WTC11 (cell line): ENCODE data around the gene ETV7.

Experiments used
- ATF6 ChIP-seq: sonication (generic); formaldehyde crosslinking; IDR thresholded peaks from 2 replicates; pipeline ENCODE4 v1.8.1; 2023; ENCODE audit warnings: mild to moderate bottlenecking, missing genetic modification reagents
- CTCF ChIP-seq: fragments of 200-600 bp; IDR thresholded peaks from 2 replicates; pipeline ENCODE4 v1.8.0; 2022; ENCODE audit warnings: antibody characterized with exemption
- E2F1 ChIP-seq: sonication (generic); formaldehyde crosslinking; IDR thresholded peaks from 2 replicates; pipeline ENCODE4 v1.8.0; 2022; ENCODE audit warnings: mild to moderate bottlenecking, missing genetic modification reagents
- MAX ChIP-seq: sonication (generic); formaldehyde crosslinking; IDR thresholded peaks from 2 replicates; pipeline ENCODE4 v1.8.0; 2022; ENCODE audit warnings: mild to moderate bottlenecking, missing genetic modification reagents
- NFATC4 ChIP-seq: fragments of 250-450 bp; sonication (Bioruptor Pico); IDR thresholded peaks from 2 replicates; pipeline ENCODE4 v1.9.0; 2021; ENCODE audit warnings: mild to moderate bottlenecking
- NR3C1 ChIP-seq: sonication (generic); formaldehyde crosslinking; conservative IDR thresholded peaks from 2 replicates; pipeline ENCODE4 v1.8.1; 2023; ENCODE audit warnings: low read depth, mild to moderate bottlenecking, missing genetic modification reagents
- TF ChIP-seq, protein P1 (sequence below): sonication (generic); formaldehyde crosslinking; IDR thresholded peaks from 2 replicates; pipeline ENCODE4 v1.8.1; 2022; ENCODE audit warnings: mild to moderate bottlenecking, missing genetic modification reagents, moderate library complexity, borderline replicate concordance

GRCh38 chr6:36370638-36371037 is 16.8 kb downstream of the ETV7 start:
- TF ChIP-seq CTCF (no peak), E2F1 (CRISPR knock-in tag) (no peak), NR3C1 (CRISPR knock-in tag) (no peak), MAX (CRISPR knock-in tag) (no peak), ATF6 (CRISPR knock-in tag) (no peak), NFATC4 (CRISPR knock-in tag) (no peak)
- TF ChIP-seq, protein P1, sequence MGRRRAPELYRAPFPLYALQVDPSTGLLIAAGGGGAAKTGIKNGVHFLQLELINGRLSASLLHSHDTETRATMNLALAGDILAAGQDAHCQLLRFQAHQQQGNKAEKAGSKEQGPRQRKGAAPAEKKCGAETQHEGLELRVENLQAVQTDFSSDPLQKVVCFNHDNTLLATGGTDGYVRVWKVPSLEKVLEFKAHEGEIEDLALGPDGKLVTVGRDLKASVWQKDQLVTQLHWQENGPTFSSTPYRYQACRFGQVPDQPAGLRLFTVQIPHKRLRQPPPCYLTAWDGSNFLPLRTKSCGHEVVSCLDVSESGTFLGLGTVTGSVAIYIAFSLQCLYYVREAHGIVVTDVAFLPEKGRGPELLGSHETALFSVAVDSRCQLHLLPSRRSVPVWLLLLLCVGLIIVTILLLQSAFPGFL = no peak
